OCI-LY1 (cell line): Measurements from ENCODE around the gene HNRNPK.

Experiments used
- H2AFZ ChIP-seq: fragments of 200-600 bp; sonication (generic), shearing (Covaris generic); 2 replicates; pipeline ENCODE4 v1.6.0; 2014; ENCODE audit warnings: antibody characterized with exemption, mild to moderate bottlenecking, low read length
- H3F3A ChIP-seq: fragments of 200-600 bp; sonication (generic), shearing (Covaris generic); 2 replicates; pipeline ENCODE4 v1.6.0; 2014; ENCODE audit warnings: mild to moderate bottlenecking, antibody characterized with exemption, low read length, moderate library complexity; ENCODE audit not compliant: insufficient read depth
- H3K27ac ChIP-seq: fragments of 200-600 bp; sonication (generic); 2 replicates; pipeline ENCODE4 v1.5.1; 2014; ENCODE audit warnings: low read length, mixed run types, mild to moderate bottlenecking, low read depth; ENCODE audit not compliant: poor library complexity, severe bottlenecking
- H3K27me3 ChIP-seq: fragments of 200-600 bp; sonication (generic); 2 replicates; pipeline ENCODE4 v1.6.0; 2014; ENCODE audit warnings: antibody characterized with exemption, mild to moderate bottlenecking, low read length, moderate library complexity; ENCODE audit not compliant: insufficient read depth
- H3K36me3 ChIP-seq: fragments of 200-600 bp; sonication (generic); 2 replicates; pipeline ENCODE4 v1.6.1; 2014; ENCODE audit warnings: mild to moderate bottlenecking, antibody characterized with exemption, low read length, moderate library complexity, mixed read lengths; ENCODE audit not compliant: insufficient read depth
- H3K4me1 ChIP-seq: fragments of 200-600 bp; sonication (generic); 2 replicates; pipeline ENCODE4 v1.5.1; 2014; ENCODE audit warnings: mild to moderate bottlenecking, low read length, moderate library complexity; ENCODE audit not compliant: insufficient read depth, severe bottlenecking
- H3K4me2 ChIP-seq: fragments of 200-600 bp; sonication (generic), shearing (Covaris generic); 2 replicates; pipeline ENCODE4 v1.6.1; 2014; ENCODE audit warnings: low read length
- H3K4me3 ChIP-seq: fragments of 200-600 bp; sonication (generic); 2 replicates; pipeline ENCODE4 v1.5.1; 2014; ENCODE audit warnings: low read length, low read depth, mild to moderate bottlenecking, mixed read lengths; ENCODE audit not compliant: poor library complexity, severe bottlenecking
- H3K79me2 ChIP-seq: fragments of 200-600 bp; shearing (Covaris generic); 2 replicates; pipeline ENCODE4 v1.6.1; 2016; ENCODE audit warnings: mixed run types, low read length, mixed read lengths; ENCODE audit not compliant: insufficient read depth
- H3K9ac ChIP-seq: fragments of 200-600 bp; sonication (generic), shearing (Covaris generic); 2 replicates; pipeline ENCODE4 v1.6.1; 2014; ENCODE audit warnings: mild to moderate bottlenecking, low read length, mixed read lengths
- H3K9me2 ChIP-seq: fragments of 200-600 bp; sonication (generic), shearing (Covaris generic); 2 replicates; pipeline ENCODE4 v1.6.1; 2014; ENCODE audit warnings: low read depth, mild to moderate bottlenecking, low read length, mixed read lengths
- H3K9me3 ChIP-seq: fragments of 200-600 bp; shearing (Covaris generic); 2 replicates; pipeline ENCODE4 v1.6.1; 2014; ENCODE audit warnings: low read length, mixed read lengths
- H4K20me1 ChIP-seq: fragments of 200-600 bp; sonication (generic), shearing (Covaris generic); 2 replicates; pipeline ENCODE4 v1.6.0; 2016; ENCODE audit warnings: mild to moderate bottlenecking, low read length; ENCODE audit not compliant: insufficient read depth
- CTCF ChIP-seq: fragments of 200-600 bp; sonication (generic), shearing (Covaris generic); IDR thresholded peaks from 2 replicates; pipeline ENCODE4 v1.5.1; 2017; ENCODE audit warnings: mild to moderate bottlenecking, antibody characterized with exemption, low read length, moderate library complexity, mixed read lengths
- EZH2 ChIP-seq: fragments of 200-600 bp; sonication (generic), shearing (Covaris generic); IDR thresholded peaks from 2 replicates; pipeline ENCODE4 v1.8.0; 2017; ENCODE audit warnings: borderline replicate concordance, mixed run types, mild to moderate bottlenecking, antibody characterized with exemption, low read length, moderate library complexity, mixed read lengths

Gene HNRNPK

GRCh38 chr9:83919111-83919510 is 60.9 kb downstream of the HNRNPK start:
- Histone ChIP-seq H3K27me3 (no peaks in the 10 kb centered on the region), H3K4me1 (peaks cover 17% of the 10 kb centered on the region), H3K4me3 (no peak overlapping the region), H3K36me3 (no peaks in the 10 kb centered on the region), H3K79me2 (no peaks in the 10 kb centered on the region), H3K9ac (no peak overlapping the region), H2AFZ (no peak overlapping the region), H3K27ac (no peak overlapping the region), H3F3A (no peaks in the 10 kb centered on the region), H3K4me2 (no peak overlapping the region), H3K9me3 (no peaks in the 10 kb centered on the region), H4K20me1 (no peaks in the 10 kb centered on the region), H3K9me2 (no peaks in the 10 kb centered on the region)
- no peak for TF ChIP-seq CTCF
- TF ChIP-seq EZH2 = no peak
